ENCODE data around the gene ATL3.

DNA sequence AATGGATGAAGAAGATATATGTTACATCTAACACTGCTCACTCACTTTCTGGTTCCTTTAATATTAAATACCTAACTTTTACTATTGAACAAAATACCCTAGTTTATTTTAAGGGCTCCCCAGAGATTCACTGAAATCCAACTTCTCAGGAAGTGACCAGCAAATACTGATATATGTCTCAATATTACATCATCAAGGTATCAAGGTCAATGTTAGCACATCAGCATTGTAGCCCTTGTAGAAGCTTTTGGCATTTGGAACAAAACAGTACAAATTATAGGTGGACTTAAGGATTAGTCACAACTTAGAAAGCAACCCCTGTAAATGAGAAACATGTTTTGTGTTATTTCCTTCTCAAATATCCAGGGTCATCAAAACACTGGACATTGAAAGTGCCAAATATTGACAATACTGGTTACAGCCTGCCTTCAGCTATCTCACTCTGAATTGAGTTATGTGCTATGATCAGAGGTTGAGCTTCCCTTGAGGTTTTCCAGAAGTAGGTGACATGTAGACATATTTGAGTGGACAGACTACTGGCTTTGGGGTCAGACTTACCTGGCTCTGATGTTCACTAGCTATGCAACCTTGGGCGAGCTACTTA, 1.9 kb upstream of the ATL3 start:
- TF ChIP-seq, protein P1, sequence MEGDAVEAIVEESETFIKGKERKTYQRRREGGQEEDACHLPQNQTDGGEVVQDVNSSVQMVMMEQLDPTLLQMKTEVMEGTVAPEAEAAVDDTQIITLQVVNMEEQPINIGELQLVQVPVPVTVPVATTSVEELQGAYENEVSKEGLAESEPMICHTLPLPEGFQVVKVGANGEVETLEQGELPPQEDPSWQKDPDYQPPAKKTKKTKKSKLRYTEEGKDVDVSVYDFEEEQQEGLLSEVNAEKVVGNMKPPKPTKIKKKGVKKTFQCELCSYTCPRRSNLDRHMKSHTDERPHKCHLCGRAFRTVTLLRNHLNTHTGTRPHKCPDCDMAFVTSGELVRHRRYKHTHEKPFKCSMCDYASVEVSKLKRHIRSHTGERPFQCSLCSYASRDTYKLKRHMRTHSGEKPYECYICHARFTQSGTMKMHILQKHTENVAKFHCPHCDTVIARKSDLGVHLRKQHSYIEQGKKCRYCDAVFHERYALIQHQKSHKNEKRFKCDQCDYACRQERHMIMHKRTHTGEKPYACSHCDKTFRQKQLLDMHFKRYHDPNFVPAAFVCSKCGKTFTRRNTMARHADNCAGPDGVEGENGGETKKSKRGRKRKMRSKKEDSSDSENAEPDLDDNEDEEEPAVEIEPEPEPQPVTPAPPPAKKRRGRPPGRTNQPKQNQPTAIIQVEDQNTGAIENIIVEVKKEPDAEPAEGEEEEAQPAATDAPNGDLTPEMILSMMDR (IDR thresholded peaks at IDR 0.05; ENCODE audit: low read length), result no peak
- no peak for TF ChIP-seq EZH2 (IDR thresholded peaks at IDR 0.05; ENCODE audit: borderline replicate concordance, low read length)

All from OCI-LY1 (cell line).